H1 (cell line): Measurements from ENCODE around the gene PFN3. TPM values are rescaled to one million over a fixed set of nuclear protein-coding genes. Genes with fewer than 3 reads are reported as not detected.
A peak's percentile ranks its signal among the peaks of the same experiment; 100 is the strongest.

ENCODE experiments used
- ASH2L ChIP-seq: fragments of 200-600, 300-600 bp; sonication (generic); IDR thresholded peaks from one replicate; pipeline ENCODE4 v1.7.1; 2017; ENCODE audit warnings: low read length
- BCL11A ChIP-seq, 2 experiments: IDR thresholded peaks; one replicate each; pipeline ENCODE4 v1.6.1; 2011; ENCODE audit warnings: low read depth in 2 of 2, low read length in 2 of 2, mild to moderate bottlenecking in 2 of 2
- EP300 ChIP-seq, 2 experiments: IDR thresholded peaks; 1 replicate in 1 of 2; 2 replicates in 1 of 2; pipeline ENCODE4 v1.6.1; 2011 to 2012; ENCODE audit warnings: low read depth in 2 of 2, low read length in 2 of 2, mild to moderate bottlenecking in 2 of 2, borderline replicate concordance in 1 of 2, inconsistent platforms in 1 of 2, moderate library complexity in 1 of 2
- FOSL1 ChIP-seq: IDR thresholded peaks from 2 replicates; pipeline ENCODE4 v1.6.1; 2011; ENCODE audit warnings: mild to moderate bottlenecking, low read depth, low read length, moderate library complexity; ENCODE audit not compliant: insufficient read depth
- NRF1 ChIP-seq: IDR thresholded peaks from 2 replicates; pipeline ENCODE4 v1.6.1; 2011; ENCODE audit warnings: mild to moderate bottlenecking, low read depth, low read length, improper control_type of control experiment
- POLR2AphosphoS5 ChIP-seq: IDR thresholded peaks from 2 replicates; pipeline ENCODE4 v1.6.1; 2011; ENCODE audit warnings: low read depth, low read length
- SAP30 ChIP-seq: fragments of 300-600 bp; sonication (generic); IDR thresholded peaks from 2 replicates; pipeline ENCODE4 v1.7.1; 2012; ENCODE audit warnings: low read length, moderate library complexity, mild to moderate bottlenecking, inconsistent platforms; ENCODE audit not compliant: insufficient read depth, insufficient replicate concordance
- SIRT6 ChIP-seq: IDR thresholded peaks from one replicate; pipeline ENCODE4 v1.7.1; 2012; ENCODE audit warnings: low read length, inconsistent platforms
- SUZ12 ChIP-seq: fragments of 200-600 bp; sonication (generic); IDR thresholded peaks from 2 replicates; pipeline ENCODE4 v1.6.1; 2012; ENCODE audit warnings: mild to moderate bottlenecking, inconsistent platforms, low read length, moderate library complexity, mixed read lengths
- USF2 ChIP-seq: IDR thresholded peaks from 2 replicates; pipeline ENCODE4 v1.6.1; 2011; ENCODE audit warnings: low read length, improper control_type of control experiment
- polyA plus RNA-seq, 7 experiments: library from polyadenylated mRNA; depleted of rRNA in 3 of 7; stranded (reverse) in 5 of 7; unstranded in 2 of 7; fragments of >200 nt in 5 of 7; fragments of 200-250 nt in 2 of 7; gene quantifications; 1 replicate in 5 of 7; 2 replicates in 1 of 7; 4 replicates in 1 of 7; pipeline versions ENCODE4 v1.2.1 to v1.2.3, GENCODE V29; 2011 to 2013; ENCODE audit warnings: missing spikeins in 2 of 7, mixed read lengths in 2 of 7
- total RNA-seq: library from RNA; stranded (reverse); fragmentation: NEBNext Ultra II Directional; extraction: Animal tissue kit (Norgen Biotek cat#: 25700); gene quantifications from 2 replicates; pipeline ENCODE4 v1.2.1, GENCODE V29; 2021

PFN3 gene
- total and polyA plus RNA-seq, 2 of the 8 experiments (the other 6 are each of a cell fraction or from before 2014, with no cell fraction given) = not detected

- no peak for TF ChIP-seq SIRT6
- TF ChIP-seq POLR2AphosphoS5 = 0 out of 2 replicates have a peak, but pooled peaks have one; percentile 33
- peak; percentile 19 for TF ChIP-seq SAP30
- no peak for TF ChIP-seq FOSL1
- no peak for TF ChIP-seq NRF1
- no peak for TF ChIP-seq SUZ12
- no peak for TF ChIP-seq EP300 (IDR thresholded peaks at IDR 0.05; ENCODE audit: borderline replicate concordance in 1 of 2, low read depth in 2 of 2, low read length in 2 of 2)
- TF ChIP-seq BCL11A (IDR thresholded peaks at IDR 0.05; ENCODE audit: low read depth in 2 of 2, low read length in 2 of 2) = no peak
- TF ChIP-seq ASH2L = peak; percentile 91
- TF ChIP-seq USF2 = no peak
Observed at GRCh38 chr5:177351392-177352329, 48.8 kb downstream of the PFN3 start, which contains the start of gene LMAN2 (continued).
